Measurements from ENCODE around the gene CD58.
"Not testable (repeated sequence)": the region's sequence is repeated elsewhere in the genome, so short reads cannot be mapped to it uniquely, and the experiment has no call there.

- TF ChIP-seq CTCF, POLR2A (IDR thresholded peaks at IDR 0.05): not testable (repeated sequence)
Measured at GRCh38 chr1:116591006-116591950, 20.5 kb upstream of the CD58 start.
